Measurements from ENCODE around the gene OR13D1. TPM values are rescaled to one million over a fixed set of nuclear protein-coding genes. Genes with fewer than 3 reads are reported as not detected.

OR13D1 gene
- not detected in 5 replicates for total RNA-seq (2022; extraction: Qiagen RNA extraction; ENCODE audit: low read depth)

DNA sequence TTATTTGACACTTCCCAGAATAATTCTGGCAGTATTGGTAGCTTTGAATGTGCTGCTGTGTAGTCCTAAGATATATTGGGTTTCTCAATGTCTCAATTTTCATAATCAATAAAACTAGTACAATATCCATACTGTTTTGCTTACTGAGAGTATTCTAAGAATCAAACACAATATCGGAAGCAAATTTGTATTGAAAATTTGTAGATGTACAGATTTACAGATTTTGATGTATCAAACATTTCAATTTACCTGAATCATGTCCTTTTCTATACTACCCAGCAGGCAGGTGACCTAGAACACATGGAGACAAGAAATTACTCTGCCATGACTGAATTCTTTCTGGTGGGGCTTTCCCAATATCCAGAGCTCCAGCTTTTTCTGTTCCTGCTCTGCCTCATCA lies at the start of gene OR13D1:
Gene OR13D1 (plus strand): TSS at position 301 of the 400 bp plus-strand sequence. CDS start 0 bp downstream, at position 301.

Other genes with a start within 250 kb of the OR13D1 start
- not detected in 5 replicates for gene OR13F1, start 190.3 kb upstream of the OR13D1 start, total RNA-seq (2022; extraction: Qiagen RNA extraction; ENCODE audit: low read depth)
- not detected in 5 replicates for gene OR13C4, start 167.3 kb upstream of the OR13D1 start, total RNA-seq (2022; extraction: Qiagen RNA extraction; ENCODE audit: low read depth)
- not detected in 5 replicates for gene OR13C3, start 157.7 kb upstream of the OR13D1 start, total RNA-seq (2022; extraction: Qiagen RNA extraction; ENCODE audit: low read depth)
- not detected in 5 replicates for gene OR13C8, start 125.3 kb upstream of the OR13D1 start, total RNA-seq (2022; extraction: Qiagen RNA extraction; ENCODE audit: low read depth)
- not detected in 5 replicates for gene OR13C5, start 95.1 kb upstream of the OR13D1 start, total RNA-seq (2022; extraction: Qiagen RNA extraction; ENCODE audit: low read depth)
- not detected in 5 replicates for gene OR13C2, start 88.9 kb upstream of the OR13D1 start, total RNA-seq (2022; extraction: Qiagen RNA extraction; ENCODE audit: low read depth)
- not detected in 5 replicates for gene OR13C9, start 76.3 kb upstream of the OR13D1 start, total RNA-seq (2022; extraction: Qiagen RNA extraction; ENCODE audit: low read depth)
- 10.5 to 17.0 TPM (median 14.8 TPM) in 5 replicates for gene NIPSNAP3A, start 53.2 kb downstream of the OR13D1 start, total RNA-seq (2022; extraction: Qiagen RNA extraction; ENCODE audit: low read depth)
- gene NIPSNAP3B, start 69.6 kb downstream of the OR13D1 start, total RNA-seq (2022; extraction: Qiagen RNA extraction; ENCODE audit: low read depth), result 0.46 to 0.87 TPM (median 0.83 TPM) in 5 replicates
- 3.3 to 5.2 TPM (median 4.7 TPM) in 5 replicates for gene ABCA1, start 233.6 kb downstream of the OR13D1 start, total RNA-seq (2022; extraction: Qiagen RNA extraction; ENCODE audit: low read depth)

Measured in A549 treated with ZK216348 at 1 μM for 4 hours (cell line).